ENCODE results near the gene CHRNA4.

CHRNA4 gene

DNA sequence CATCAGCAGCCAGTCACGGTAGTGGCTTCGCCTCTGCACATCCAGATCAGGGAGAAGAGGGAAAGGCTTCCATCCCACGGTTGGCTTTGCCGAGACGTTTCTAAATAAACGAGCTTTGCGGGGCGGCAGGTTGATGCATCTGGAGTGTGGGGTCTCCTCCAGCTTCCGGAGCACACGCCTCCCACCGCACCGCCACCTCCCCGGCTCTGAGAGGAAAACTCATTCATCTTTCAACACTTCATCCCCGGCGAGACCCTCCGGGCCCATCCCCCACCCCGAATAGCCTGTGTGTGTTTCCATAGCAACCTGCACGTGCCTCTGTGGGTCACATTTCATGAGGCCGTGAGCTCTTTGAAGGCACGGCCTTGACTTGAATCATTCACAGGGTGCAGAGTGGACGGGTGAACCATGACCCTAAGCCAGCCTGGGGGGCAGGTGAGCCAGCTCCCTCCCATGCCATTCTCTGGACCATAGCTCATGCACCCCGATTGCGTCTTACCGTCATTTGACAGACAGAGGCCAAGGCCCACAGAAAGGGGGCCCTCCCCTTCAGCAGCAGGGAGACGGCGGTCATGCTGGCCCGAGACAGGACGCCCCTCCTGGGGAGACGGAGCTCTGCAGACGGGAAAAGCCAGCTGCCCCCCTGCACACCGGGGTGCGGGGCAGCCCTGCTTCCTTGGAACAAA, 16.2 kb upstream of the CHRNA4 start:
- no peak for FAIRE-seq

- FAIRE-seq: no peak
Measured at GRCh38 chr20:63376283-63377250, 15.4 kb upstream of the CHRNA4 start.

GRCh38 chr20:63375438-63375837, 14.3 kb upstream of the CHRNA4 start:
- FAIRE-seq: no peak

DNA sequence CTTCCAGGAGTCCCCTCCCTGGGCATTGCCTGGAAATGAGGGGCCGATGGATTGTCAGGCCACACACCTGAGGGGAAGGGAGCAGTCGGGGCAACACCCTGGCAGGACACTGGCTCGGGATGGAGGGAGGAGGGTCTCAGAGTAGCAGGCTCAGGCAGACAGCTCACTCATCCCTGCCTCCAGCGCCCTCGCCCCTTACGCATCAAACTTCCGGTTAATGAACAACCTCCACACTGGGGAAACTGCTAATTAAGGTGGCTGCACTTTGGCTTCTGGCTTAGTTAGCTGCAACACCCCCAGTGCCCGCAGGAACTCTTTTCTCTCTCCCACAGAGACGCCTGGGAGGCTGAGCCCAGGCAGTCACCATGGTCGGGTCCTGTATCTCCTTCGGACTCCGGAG, 13.4 kb upstream of the CHRNA4 start:
- no peak for FAIRE-seq

- no peak for FAIRE-seq
Measured at GRCh38 chr20:63373996-63374395, 12.8 kb upstream of the CHRNA4 start.

DNA sequence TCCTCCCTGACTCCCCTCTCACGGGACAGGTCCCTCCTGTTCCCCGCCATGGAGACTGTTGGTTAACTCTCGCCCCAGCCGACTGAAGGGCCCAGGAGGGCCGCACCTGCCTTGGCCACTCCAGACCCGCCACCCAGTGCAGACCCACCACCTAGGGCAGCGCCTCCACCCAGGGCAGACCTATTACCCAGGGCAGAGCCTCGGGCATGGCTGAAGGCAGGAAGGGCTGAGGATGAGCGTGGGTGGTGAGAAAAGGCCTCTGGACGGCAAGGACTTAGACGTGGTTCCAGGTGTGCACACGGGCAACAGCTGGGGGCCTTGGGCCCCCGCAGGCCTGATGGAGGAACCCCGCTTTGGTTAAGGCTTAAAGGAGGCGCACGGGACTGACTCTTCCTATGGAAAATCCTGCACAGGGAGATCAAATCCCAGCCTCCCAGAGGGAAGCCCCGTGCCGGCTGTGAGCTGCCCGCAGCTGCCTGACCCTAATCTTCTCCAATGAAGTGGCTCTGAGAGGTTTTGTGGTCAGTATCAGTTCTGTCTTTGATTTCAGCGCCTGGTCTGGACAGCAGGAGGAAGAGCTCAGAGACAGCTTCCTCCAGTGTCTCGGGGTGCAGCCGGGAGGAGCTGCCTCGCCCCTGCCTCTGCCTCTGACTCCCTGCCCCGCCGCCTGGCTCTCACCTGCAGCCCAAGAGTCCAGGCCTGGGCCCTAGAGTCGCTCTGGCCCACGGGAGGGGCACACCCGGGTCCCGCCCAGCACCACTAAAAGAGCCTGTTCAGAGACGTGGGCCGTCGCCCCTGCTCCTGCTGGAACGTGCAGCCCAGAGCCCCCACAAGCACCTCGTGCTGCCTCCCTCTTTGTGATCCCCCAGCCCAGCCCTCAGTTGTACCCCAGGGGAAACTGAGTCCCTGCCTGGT, 12.1 kb upstream of the CHRNA4 start:
- no peak for FAIRE-seq

DNA sequence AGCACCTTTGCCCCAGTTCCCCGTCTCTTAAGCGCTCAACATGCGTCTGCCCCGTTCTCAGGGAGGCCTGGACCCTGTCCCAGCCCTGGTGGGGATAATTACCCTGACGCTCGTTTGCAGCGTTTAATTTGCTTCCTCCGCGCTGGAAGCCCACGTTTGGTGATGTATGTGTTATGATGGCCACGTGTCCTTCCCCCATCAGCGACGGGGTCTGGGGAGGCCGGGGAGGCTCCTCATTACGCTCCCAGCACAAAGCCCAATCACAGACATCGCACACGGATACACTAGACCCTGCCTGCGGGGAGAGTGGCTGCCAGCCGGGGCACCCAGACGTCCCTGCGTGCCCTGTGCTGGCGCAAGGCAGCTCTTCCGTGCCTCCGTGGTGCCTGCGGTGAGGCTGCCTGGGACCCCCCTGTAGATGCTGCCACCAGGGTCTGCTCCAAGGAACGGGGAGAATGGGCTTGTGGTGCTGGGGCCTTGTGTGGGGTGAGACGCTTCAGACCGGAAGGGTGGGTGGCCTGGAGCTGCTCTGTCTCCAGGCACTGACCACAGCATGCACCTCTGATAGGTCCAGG, 10.2 kb upstream of the CHRNA4 start:
- no peak for FAIRE-seq

GRCh38 chr20:63370618-63371187, 9.6 kb upstream of the CHRNA4 start:
- FAIRE-seq: no peak

GRCh38 chr20:63369724-63370617, 8.8 kb upstream of the CHRNA4 start:
- FAIRE-seq: no peak

DNA sequence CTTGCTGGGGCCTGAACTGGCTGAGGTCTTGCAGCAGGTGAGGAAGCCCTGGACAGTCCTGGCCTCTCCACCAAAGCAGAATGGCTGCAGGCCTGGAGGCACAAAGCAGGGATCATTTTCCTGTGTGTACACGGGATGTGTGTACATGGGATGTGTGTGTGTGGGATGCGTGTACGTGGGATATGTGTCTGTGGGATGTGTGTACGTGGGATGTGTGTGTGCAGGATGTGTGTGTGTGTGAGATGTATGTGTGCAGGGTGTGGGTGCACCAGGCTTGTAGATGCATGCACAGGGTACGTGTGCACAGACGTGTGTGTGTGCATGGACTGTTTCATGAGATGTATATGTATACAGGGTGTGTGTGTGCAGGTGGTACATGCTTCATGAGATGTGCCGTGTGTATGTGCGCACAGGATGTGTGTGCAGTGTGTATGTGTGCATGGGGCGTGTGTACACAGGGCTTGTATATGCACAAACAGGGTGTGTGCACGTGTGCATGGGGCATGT, 7.9 kb upstream of the CHRNA4 start:
- no peak for FAIRE-seq

- no peak for FAIRE-seq
Measured at GRCh38 chr20:63368151-63368550, 7.0 kb upstream of the CHRNA4 start.

DNA sequence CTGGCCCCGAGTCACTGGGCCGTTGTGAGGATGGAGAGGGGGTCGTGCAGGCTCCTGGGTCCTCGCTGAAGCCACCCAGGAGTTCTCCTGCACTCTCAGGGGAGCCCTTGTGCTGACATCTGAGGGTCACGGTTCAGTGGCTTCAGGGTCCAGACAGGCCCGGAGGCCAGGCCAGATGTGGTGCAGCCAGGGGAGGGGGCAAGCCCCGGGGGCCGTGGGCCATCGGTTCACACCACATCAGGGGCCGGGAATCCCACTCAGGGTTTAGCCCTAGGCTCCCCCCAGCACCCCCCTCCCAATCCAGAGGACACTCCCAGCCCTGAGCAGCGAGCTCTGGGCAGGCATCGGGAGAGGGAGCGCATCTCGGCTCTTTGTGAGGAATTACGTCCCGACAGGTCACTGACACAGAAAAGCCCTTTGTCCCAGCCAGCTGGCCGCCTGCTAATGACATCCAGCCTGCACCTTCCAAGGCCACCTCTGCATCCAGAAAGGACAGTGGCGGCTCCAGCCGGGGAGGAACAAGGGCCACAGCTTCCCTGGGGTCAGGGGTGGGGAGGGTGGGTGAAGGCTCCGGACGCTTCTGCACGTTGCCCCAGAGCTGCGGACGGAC, 6.4 kb upstream of the CHRNA4 start:
- FAIRE-seq: no peak

- no peak for FAIRE-seq
Measured at GRCh38 chr20:63366390-63367365, 5.5 kb upstream of the CHRNA4 start.

DNA sequence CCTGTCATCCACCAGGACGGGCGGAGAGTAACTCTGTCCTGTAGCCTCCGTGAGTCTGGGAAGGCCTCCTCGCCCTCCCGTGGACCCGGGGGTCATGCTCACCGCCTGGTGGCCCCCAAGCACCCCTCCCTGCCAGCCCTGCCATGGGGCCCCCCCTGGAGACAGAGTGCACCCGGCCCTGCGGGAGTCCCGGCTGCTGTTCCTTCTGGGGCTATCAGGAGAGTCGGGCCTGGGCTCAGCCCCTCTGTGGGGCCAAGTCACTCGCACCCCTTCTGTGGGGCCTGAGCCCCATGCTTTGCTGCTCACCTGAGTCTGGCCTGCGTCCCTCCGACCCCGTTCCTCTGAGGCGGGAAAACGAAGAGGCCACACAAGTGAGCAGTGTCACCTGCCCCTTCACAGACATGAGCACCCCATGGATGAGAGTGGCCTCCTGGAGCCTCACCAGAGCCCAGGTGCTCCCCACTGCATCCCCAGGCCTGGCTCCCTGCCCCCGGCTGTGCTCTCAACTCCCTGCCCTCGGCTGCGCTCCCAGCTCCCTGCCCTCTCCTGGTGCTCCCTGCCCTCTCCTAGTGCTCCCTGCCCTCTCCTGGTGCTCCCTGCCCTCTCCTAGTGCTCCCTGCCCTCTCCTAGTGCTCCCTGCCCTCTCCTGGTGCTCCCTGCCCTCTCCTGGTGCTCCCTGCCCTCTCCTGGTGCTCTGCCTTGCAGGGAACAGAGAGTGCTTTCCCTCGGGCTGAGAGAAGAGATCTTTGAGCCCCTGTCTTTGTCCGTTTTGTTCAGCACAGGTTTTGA, 4.6 kb upstream of the CHRNA4 start:
- no peak for FAIRE-seq

- no peak for FAIRE-seq
Measured at GRCh38 chr20:63364801-63365585, 3.8 kb upstream of the CHRNA4 start.

- FAIRE-seq: no peak
Measured at GRCh38 chr20:63363981-63364561, 2.9 kb upstream of the CHRNA4 start.
